Heart right ventricle (tissue), 16 donors: ENCODE results near the gene DUOXA1. TPM values are rescaled to one million over a fixed set of nuclear protein-coding genes. Genes with fewer than 3 reads are reported as not detected.
"Not testable (repeated sequence)": the region's sequence is repeated elsewhere in the genome, so short reads cannot be mapped to it uniquely, and the experiment has no call there.

Source experiments
- ATAC-seq, 8 donors: fragments of 200-7000 bp; cut with Tn5 transposase; one replicate each; pipeline ENCODE4 v1.9.1; 2020; ENCODE audit warnings: mild to moderate bottlenecking in 8 of 8, moderate library complexity in 8 of 8, moderate number of reproducible peaks in 1 of 8
- DNase-seq, 2 donors: peaks; one replicate each; pipeline ENCODE4 v3.0.0-alpha.2; 2020
- H3K27ac ChIP-seq, 10 donors: fragments of 200-600 bp; sonication (generic) in 2 of 10; one replicate each; pipeline versions ENCODE4 v1.5.0 to v1.8.0; 2020 to 2022; ENCODE audit warnings: mild to moderate bottlenecking in 3 of 10
- H3K27me3 ChIP-seq, 7 donors: fragments of 200-600 bp; one replicate each; pipeline ENCODE4 v1.8.0; 2021 to 2022; ENCODE audit warnings: mild to moderate bottlenecking in 2 of 7
- H3K36me3 ChIP-seq, 9 donors: fragments of 200-600 bp; sonication (generic) in 1 of 9; one replicate each; pipeline versions ENCODE4 v1.5.0 to v1.8.0; 2020 to 2022; ENCODE audit warnings: mild to moderate bottlenecking in 2 of 9
- H3K4me1 ChIP-seq, 9 donors: fragments of 200-600 bp; sonication (generic) in 1 of 9; one replicate each; pipeline versions ENCODE4 v1.5.0 to v1.8.0; 2020 to 2022; ENCODE audit warnings: mild to moderate bottlenecking in 4 of 9
- H3K4me3 ChIP-seq, 10 donors: fragments of 200-600 bp; sonication (generic) in 2 of 10; one replicate each; pipeline versions ENCODE4 v1.5.0 to v1.8.0; 2020 to 2022; ENCODE audit warnings: mild to moderate bottlenecking in 7 of 10, moderate library complexity in 2 of 10
- H3K9me3 ChIP-seq, 11 donors: fragments of 200-600 bp in 10 of 11; sonication (generic) in 2 of 11; one replicate each; pipeline versions ENCODE4 v1.5.0 to v1.8.0; 2013 to 2022; ENCODE audit warnings: mild to moderate bottlenecking in 2 of 11, control low read depth in 1 of 11, moderate library complexity in 1 of 11
- WGBS, 2 donors: extraction: QIAGEN DNeasy Blood & Tissue Kit; methylation state at CpG; one replicate each; pipeline ENCODE4 v1.1.7; 2013; ENCODE audit warnings: inconsistent platforms in 1 of 2; 5-methylcytosine and 5-hydroxymethylcytosine counted together
- intact Hi-C, 10 donors: fragments of 100-400 bp; cut with DNase I; formaldehyde crosslinking; loops; one replicate each; pipeline versions ENCODE4 v1.11.1 to v1.14.2; 2022
- polyA plus RNA-seq, 2 donors: library from polyadenylated mRNA; stranded (reverse); fragments of 200-250 nt; gene quantifications; one replicate each; pipeline ENCODE4 v1.2.3, GENCODE V29; 2013
- total RNA-seq, 10 donors: library from RNA; stranded (reverse); fragmentation: NEBNext Ultra II Directional in 3 of 10; extraction: Animal tissue kit (Norgen Biotek cat#: 25700) in 3 of 10; gene quantifications; one replicate each; pipeline versions ENCODE4 v1.2.1 to v1.2.4, GENCODE V29; 2021 to 2023
- donor health status: Arrhythmogenic right ventricular cardiomyopathy.
- donor health status: ischemic (EF 13 %, LVEDD 7.1; RV severe dilation, severe dysfunction).
- donor health status: healthy with polysubstance abuse.
- donor health status: DM: no; HTN: yes; CAD: no.
- donor health status: DM: no; HTN: no; CAD: no.
- donor health status: ischemic (EF 25% LVEDD 6.9; RV normal size, moderate dysfunction).
- donor health status: ischemic (EF 25% LVEDD 5.7; RV mildly dilated, moderate dysfunction).
- donor health status: healthy.
- donor health status: DM: yes; HTN: yes; CAD: no.
- donor health status: Ischemic cardiomyopathy.
- donor health status: ischemic (EF 35%, LVEDD 5.7; RV mildly dilated, moderate dysfunction).
- donor health status: nonischemic (EF 11% LVEDD 7.7; RV severe dilation, severe dysfunction).
- donor health status: DM: yes; HTN: yes; CAD: no.
- donor health status: PGD.
- donor health status: ischemic (EF 29% LVEDD 5.4; RV normal size, mild dysfunction).
- donor health status: nonischemic (EF 23%, LVEDD 6.1; RV moderate dilation, normal function).

DUOXA1 gene
- total and polyA plus RNA-seq, 12 donors: 0.11 to 1.3 (median 0.47) TPM; not detected in 1

GRCh38 chr15:45075440-45076320 is 54.0 kb downstream of the DUOXA1 start:
- H3K27me3 ChIP-seq, ATAC-seq, H3K4me3 ChIP-seq, H3K9me3 ChIP-seq, DNase-seq, intact Hi-C loops, H3K27ac ChIP-seq, H3K36me3 ChIP-seq: not testable (repeated sequence)
- H3K4me1 ChIP-seq: peaks cover 0 to 26% (median 2%) of the 10 kb centered on the region in 9 donors
- WGBS, 2 donors: 94 to 100% methylated on average over 1 of the region's 9 CpGs

- H3K9me3 ChIP-seq, H3K27me3 ChIP-seq, H3K36me3 ChIP-seq, ATAC-seq, DNase-seq, H3K4me3 ChIP-seq, H3K27ac ChIP-seq, intact Hi-C loops: not testable (repeated sequence)
- peaks cover 0 to 12% (median 0%) of the 10 kb centered on the region in 9 donors for H3K4me1 ChIP-seq
These were observed 56.1 kb downstream of the DUOXA1 start for GRCh38 chr15:45073602-45074001.

GRCh38 chr15:45069942-45070360 is 59.7 kb downstream of the DUOXA1 start:
- H3K4me3 ChIP-seq, H3K9me3 ChIP-seq, intact Hi-C loops, DNase-seq, H3K27ac ChIP-seq, H3K4me1 ChIP-seq, H3K27me3 ChIP-seq: not testable (repeated sequence)
- peaks cover 0 to 11% (median 0%) of the 10 kb centered on the region in 9 donors for H3K36me3 ChIP-seq
- WGBS, 2 donors: 87 to 89% methylated on average over 4 of the region's 6 CpGs
- peak in 1 of 8 donors; percentile 40 for ATAC-seq

Other genes with a start within 250 kb of the DUOXA1 start
- gene TERB2, start 173.2 kb downstream of the DUOXA1 start, total RNA-seq: not detected
- gene TERB2, start 173.2 kb downstream of the DUOXA1 start, polyA plus RNA-seq: not detected
- gene SORD, start 106.7 kb downstream of the DUOXA1 start, total RNA-seq: 10 to 100 TPM in 8 of 10 donors, 1 to 10 TPM in 2; 8.3 to 15.2 (median 11.8) TPM
- gene SORD, start 106.7 kb downstream of the DUOXA1 start, polyA plus RNA-seq: 1 to 10 TPM; 2.2 to 3.2 TPM
- gene DUOX2, start 15.7 kb downstream of the DUOXA1 start, total RNA-seq: under 1 TPM in 9 of 10 donors, not detected in 1; 0.05 to 0.49 (median 0.15) TPM
- under 1 TPM; 0.03 to 0.73 TPM for gene DUOX2, start 15.7 kb downstream of the DUOXA1 start, polyA plus RNA-seq
- not detected for gene DUOXA2, start 15.6 kb downstream of the DUOXA1 start, total RNA-seq
- gene DUOXA2, start 15.6 kb downstream of the DUOXA1 start, polyA plus RNA-seq: not detected
- under 1 TPM in 9 of 10 donors, not detected in 1; 0.17 to 0.99 (median 0.61) TPM for gene DUOX1, start 115 bp upstream of the DUOXA1 start, total RNA-seq
- under 1 TPM; 0.14 to 0.80 TPM for gene DUOX1, start 115 bp upstream of the DUOXA1 start, polyA plus RNA-seq
- 1 to 10 TPM; 3.6 to 8.4 (median 5.6) TPM for gene SHF, start 58.1 kb upstream of the DUOXA1 start, total RNA-seq
- gene SHF, start 58.1 kb upstream of the DUOXA1 start, polyA plus RNA-seq: 1 to 10 TPM; 2.4 to 5.8 TPM
- gene SLC28A2, start 122.4 kb upstream of the DUOXA1 start, total RNA-seq: not detected
- gene SLC28A2, start 122.4 kb upstream of the DUOXA1 start, polyA plus RNA-seq: not detected
- gene GATM, start 248.7 kb upstream of the DUOXA1 start, total RNA-seq: 10 to 100 TPM in 9 of 10 donors, 1 to 10 TPM in 1; 9.6 to 97.8 (median 30.8) TPM
- gene GATM, start 248.7 kb upstream of the DUOXA1 start, polyA plus RNA-seq: 1 to 10 TPM; 4.7 to 8.6 TPM